ENCODE data around the gene SEC62.

DNA sequence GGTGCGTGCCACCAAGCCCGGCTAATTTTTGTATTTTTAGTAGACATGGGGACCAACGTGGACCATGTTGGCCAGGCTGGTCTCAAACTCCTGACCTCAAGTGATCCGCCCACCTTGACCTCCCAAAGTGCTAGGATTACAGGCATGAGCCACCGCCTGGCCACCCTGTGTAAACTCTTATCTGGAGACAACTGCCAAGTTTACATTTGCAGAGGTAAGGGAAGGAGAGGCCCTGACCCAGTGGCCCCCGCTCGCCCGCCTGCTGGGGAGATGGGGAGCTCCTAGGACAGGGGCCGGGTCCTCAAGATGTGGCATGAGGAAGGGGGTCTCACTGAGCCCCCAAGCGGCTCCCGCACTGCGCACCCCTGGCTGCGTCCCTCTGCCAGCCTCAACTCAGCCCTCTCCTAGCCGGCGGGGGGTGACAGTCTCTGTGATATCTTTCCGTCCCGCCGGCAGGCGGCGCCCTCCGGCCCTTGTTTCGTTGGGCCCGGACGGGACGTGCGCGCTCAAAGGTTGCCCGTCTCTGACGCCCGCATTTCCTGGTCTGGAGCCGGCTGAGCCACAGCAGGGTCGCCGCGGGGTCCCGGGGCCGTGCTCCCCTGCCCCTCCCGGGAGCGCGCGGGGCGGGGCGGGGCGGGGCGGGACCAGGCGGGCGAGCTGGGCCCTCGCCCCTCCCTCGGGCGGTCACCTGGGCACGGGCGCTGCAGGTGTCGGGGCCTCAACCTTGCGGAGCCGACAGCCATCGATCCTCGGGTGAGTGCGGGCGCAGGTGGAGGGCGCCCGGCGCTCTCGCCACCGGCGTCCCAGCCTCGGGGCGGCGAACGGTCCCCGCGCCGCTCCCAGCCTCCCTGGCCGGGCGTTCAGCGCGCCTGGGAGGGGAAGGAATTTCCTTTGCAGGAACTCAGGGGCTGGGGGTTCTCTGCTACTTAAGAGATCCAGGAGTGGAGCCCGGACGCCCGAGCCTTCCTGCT is 71.1 kb downstream of the SEC62 start, which contains the start of gene GPR160:
- TF ChIP-seq, protein P1, sequence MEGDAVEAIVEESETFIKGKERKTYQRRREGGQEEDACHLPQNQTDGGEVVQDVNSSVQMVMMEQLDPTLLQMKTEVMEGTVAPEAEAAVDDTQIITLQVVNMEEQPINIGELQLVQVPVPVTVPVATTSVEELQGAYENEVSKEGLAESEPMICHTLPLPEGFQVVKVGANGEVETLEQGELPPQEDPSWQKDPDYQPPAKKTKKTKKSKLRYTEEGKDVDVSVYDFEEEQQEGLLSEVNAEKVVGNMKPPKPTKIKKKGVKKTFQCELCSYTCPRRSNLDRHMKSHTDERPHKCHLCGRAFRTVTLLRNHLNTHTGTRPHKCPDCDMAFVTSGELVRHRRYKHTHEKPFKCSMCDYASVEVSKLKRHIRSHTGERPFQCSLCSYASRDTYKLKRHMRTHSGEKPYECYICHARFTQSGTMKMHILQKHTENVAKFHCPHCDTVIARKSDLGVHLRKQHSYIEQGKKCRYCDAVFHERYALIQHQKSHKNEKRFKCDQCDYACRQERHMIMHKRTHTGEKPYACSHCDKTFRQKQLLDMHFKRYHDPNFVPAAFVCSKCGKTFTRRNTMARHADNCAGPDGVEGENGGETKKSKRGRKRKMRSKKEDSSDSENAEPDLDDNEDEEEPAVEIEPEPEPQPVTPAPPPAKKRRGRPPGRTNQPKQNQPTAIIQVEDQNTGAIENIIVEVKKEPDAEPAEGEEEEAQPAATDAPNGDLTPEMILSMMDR (IDR thresholded peaks at IDR 0.05; ENCODE audit: insufficient read depth, low read length), result peak; percentile 73
- TF ChIP-seq, protein P2, sequence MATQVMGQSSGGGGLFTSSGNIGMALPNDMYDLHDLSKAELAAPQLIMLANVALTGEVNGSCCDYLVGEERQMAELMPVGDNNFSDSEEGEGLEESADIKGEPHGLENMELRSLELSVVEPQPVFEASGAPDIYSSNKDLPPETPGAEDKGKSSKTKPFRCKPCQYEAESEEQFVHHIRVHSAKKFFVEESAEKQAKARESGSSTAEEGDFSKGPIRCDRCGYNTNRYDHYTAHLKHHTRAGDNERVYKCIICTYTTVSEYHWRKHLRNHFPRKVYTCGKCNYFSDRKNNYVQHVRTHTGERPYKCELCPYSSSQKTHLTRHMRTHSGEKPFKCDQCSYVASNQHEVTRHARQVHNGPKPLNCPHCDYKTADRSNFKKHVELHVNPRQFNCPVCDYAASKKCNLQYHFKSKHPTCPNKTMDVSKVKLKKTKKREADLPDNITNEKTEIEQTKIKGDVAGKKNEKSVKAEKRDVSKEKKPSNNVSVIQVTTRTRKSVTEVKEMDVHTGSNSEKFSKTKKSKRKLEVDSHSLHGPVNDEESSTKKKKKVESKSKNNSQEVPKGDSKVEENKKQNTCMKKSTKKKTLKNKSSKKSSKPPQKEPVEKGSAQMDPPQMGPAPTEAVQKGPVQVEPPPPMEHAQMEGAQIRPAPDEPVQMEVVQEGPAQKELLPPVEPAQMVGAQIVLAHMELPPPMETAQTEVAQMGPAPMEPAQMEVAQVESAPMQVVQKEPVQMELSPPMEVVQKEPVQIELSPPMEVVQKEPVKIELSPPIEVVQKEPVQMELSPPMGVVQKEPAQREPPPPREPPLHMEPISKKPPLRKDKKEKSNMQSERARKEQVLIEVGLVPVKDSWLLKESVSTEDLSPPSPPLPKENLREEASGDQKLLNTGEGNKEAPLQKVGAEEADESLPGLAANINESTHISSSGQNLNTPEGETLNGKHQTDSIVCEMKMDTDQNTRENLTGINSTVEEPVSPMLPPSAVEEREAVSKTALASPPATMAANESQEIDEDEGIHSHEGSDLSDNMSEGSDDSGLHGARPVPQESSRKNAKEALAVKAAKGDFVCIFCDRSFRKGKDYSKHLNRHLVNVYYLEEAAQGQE (IDR thresholded peaks at IDR 0.05; ENCODE audit: insufficient replicate concordance, low read depth), result no peak
- TF ChIP-seq POLR2AphosphoS5 (IDR thresholded peaks at IDR 0.05; ENCODE audit: low read depth), result peak; percentile 47
- no peak for TF ChIP-seq GABPA (IDR thresholded peaks at IDR 0.05; ENCODE audit: low read depth)
- no peak; the same call in 1 of the 2 replicates for TF ChIP-seq SPI1 (IDR thresholded peaks at IDR 0.05; ENCODE audit: borderline replicate concordance, low read depth)

Data from HL-60 (cell line).